SK-N-MC (cell line): ENCODE results near the gene KPRP.

Experiments
- EZH2 ChIP-seq: fragments of 200-600 bp; sonication (generic); IDR thresholded peaks from one replicate; pipeline ENCODE4 v1.6.1; 2017; ENCODE audit warnings: antibody characterized with exemption
- POLR2AphosphoS5 ChIP-seq: IDR thresholded peaks from 2 replicates; pipeline ENCODE4 v1.6.1; 2012; ENCODE audit warnings: mild to moderate bottlenecking, low read depth, low read length, borderline replicate concordance

DNA sequence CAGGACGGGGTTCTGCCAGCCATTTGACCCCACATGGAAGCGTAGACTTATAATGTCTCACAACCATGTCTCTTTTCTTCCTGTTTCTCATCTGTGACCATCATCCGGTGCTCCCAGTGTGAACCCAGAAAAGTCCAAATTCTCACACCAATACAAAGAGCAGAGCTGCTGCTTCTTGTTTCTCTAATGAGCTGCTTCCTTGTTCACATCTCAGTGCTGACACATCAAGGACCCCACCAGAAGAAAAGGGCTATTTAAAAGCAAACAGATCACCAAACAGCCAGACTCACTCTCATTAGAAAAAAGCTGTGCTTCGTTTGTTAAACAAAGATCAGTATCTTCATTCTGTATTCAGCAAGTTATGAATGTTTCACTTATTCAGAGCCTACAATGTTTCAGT lies 37.9 kb downstream of the KPRP start:
- no peak for TF ChIP-seq POLR2AphosphoS5
- no peak for TF ChIP-seq EZH2
